ENCODE measurements around the gene PTPRM. TPM values are rescaled to one million over a fixed set of nuclear protein-coding genes. Genes with fewer than 3 reads are reported as not detected.

PTPRM gene
- total and polyA plus RNA-seq, 2 of the 8 experiments (the other 6 are each of a cell fraction or from before 2014, with no cell fraction given): 4.1 to 7.0 TPM

- TF ChIP-seq PHF8 (conservative IDR thresholded peaks at IDR 0.05; ENCODE audit: low read depth, low read length) (no peak), RFX5 (IDR thresholded peaks at IDR 0.05; ENCODE audit: borderline replicate concordance, low read depth, low read length) (no peak), POLR2AphosphoS5 (IDR thresholded peaks at IDR 0.05; ENCODE audit: low read depth, low read length) (no peak)
Observed at GRCh38 chr18:7618891-7619442, 51.9 kb downstream of the PTPRM start (continued).
